ENCODE data around the gene ZNF546. TPM values are rescaled to one million over a fixed set of nuclear protein-coding genes. Genes with fewer than 3 reads are reported as not detected.
"Not testable (repeated sequence)": the region's sequence is repeated elsewhere in the genome, so short reads cannot be mapped to it uniquely, and the experiment has no call there.

ZNF546 gene
- 1.3 TPM for total RNA-seq

- peak; percentile 96 for ATAC-seq
Observed at GRCh38 chr19:39996811-39997637, at the start of gene ZNF546. ZNF546 (plus strand) TSS chr19:39997060; CDS start chr19:39998327, 1,267 bp downstream.

- no peak for ATAC-seq
Observed at GRCh38 chr19:39949026-39949747, 47.7 kb upstream of the ZNF546 start.

GRCh38 chr19:39951065-39951650, 45.7 kb upstream of the ZNF546 start:
- ATAC-seq = no peak

- peak; percentile 58 for ATAC-seq
Observed at GRCh38 chr19:39951686-39952085, 45.2 kb upstream of the ZNF546 start.

GRCh38 chr19:39953915-39954314, 42.9 kb upstream of the ZNF546 start:
- no peak for ATAC-seq

GRCh38 chr19:39957886-39958285, 39.0 kb upstream of the ZNF546 start:
- not testable (repeated sequence) for ATAC-seq

- not testable (repeated sequence) for ATAC-seq
Observed at GRCh38 chr19:39958942-39959341, 37.9 kb upstream of the ZNF546 start.

GRCh38 chr19:39959407-39959806, 37.5 kb upstream of the ZNF546 start:
- not testable (repeated sequence) for ATAC-seq

- ATAC-seq = no peak
Observed at GRCh38 chr19:39963898-39964297, 33.0 kb upstream of the ZNF546 start.

- no peak for ATAC-seq
Observed at GRCh38 chr19:39966617-39967016, 30.2 kb upstream of the ZNF546 start.

GRCh38 chr19:39967561-39967960, 29.3 kb upstream of the ZNF546 start:
- ATAC-seq = no peak

- no peak for ATAC-seq
Observed at GRCh38 chr19:39968789-39969188, 28.1 kb upstream of the ZNF546 start.

- peak; percentile 3 for ATAC-seq
Observed at GRCh38 chr19:39969266-39969665, 27.6 kb upstream of the ZNF546 start.

- no peak for ATAC-seq
Observed at GRCh38 chr19:39969681-39970424, 27.0 kb upstream of the ZNF546 start.

- no peak for ATAC-seq
Observed at GRCh38 chr19:39970425-39970674, 26.5 kb upstream of the ZNF546 start.

GRCh38 chr19:39970675-39971379, 26.0 kb upstream of the ZNF546 start, which contains the start of gene PSMC4:
PSMC4 (plus strand) TSS chr19:39971165; CDS start chr19:39971203, 38 bp downstream.
- ATAC-seq = peak; percentile 99

GRCh38 chr19:39971380-39972035, 25.4 kb upstream of the ZNF546 start:
- peak; percentile 0 for ATAC-seq

GRCh38 chr19:39974377-39975155, 22.3 kb upstream of the ZNF546 start:
- no peak for ATAC-seq

GRCh38 chr19:39982883-39983282, 14.0 kb upstream of the ZNF546 start:
- no peak for ATAC-seq

- no peak for ATAC-seq
Observed at GRCh38 chr19:39983695-39984300, 13.1 kb upstream of the ZNF546 start.

Data from esophagus mucosa (tissue), 1 donor.